ENCODE results near the gene DOCK3.

The DOCK3 gene

GRCh38 chr3:51398595-51399310 lies 724.0 kb downstream of the DOCK3 start:
- DNase-seq (ENCODE audit: low read depth in 2 of 2), result no peak

GRCh38 chr3:51400166-51400565 lies 725.4 kb downstream of the DOCK3 start:
- no peak for DNase-seq (ENCODE audit: low read depth in 2 of 2)

DNA sequence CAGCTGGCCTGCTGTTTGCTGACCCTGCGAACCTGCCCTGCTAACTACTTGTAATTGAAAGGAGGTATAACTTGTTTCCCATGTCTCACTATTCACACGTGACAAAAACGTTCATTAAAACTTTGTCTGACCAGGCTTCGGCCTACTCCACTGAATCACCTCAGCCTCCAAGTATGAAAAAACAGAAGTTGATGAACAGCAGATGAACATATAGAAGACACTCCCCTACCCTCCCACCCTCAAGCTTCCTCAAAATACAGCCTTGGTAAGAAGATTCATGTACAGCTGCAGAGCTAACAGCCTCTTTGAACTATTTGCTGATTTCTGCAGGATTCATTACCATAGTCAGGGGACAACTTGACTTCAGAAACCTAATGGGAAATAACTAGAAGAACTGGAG lies 727.0 kb downstream of the DOCK3 start:
- no peak for DNase-seq (ENCODE audit: low read depth in 2 of 2)

DNA sequence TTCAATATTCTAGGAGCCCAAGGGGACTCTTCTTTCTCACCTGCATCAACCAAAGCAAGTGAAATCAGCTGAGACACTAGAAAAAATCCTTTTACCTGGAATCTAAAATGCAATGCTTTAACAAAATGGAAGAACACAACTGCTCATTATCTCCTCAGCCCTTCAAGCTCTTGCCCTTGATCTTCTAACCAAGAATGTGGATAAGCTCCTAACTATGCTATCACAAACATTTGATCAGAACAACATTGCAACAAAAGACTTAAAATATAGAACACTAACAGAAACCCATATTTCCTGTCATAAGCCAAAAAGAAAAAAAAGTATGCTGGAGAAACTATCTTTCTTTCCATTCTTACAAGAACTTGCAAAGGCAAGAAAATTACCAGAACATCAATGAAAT lies 728.9 kb downstream of the DOCK3 start:
- DNase-seq (ENCODE audit: low read depth in 2 of 2), result no peak

DNA sequence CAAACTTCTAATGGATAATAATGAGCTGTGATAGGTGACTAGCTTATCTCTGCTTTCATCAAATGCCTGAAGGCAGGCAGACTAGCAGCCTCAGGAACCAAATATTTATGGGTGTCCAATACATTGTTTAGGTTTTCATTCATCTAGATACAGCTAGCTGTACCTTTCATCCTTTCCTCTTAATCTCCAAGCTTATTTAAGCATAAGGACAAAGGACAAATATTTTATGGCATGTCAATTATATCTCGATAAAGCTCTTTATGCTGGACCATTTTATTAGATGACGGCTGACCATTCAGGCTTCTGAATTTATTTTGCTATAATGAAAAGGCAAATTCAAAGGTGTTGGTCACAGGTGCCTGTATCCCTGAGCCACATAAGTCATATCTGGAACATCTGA lies 733.3 kb downstream of the DOCK3 start:
- no peak for DNase-seq (ENCODE audit: low read depth in 2 of 2)

DNA sequence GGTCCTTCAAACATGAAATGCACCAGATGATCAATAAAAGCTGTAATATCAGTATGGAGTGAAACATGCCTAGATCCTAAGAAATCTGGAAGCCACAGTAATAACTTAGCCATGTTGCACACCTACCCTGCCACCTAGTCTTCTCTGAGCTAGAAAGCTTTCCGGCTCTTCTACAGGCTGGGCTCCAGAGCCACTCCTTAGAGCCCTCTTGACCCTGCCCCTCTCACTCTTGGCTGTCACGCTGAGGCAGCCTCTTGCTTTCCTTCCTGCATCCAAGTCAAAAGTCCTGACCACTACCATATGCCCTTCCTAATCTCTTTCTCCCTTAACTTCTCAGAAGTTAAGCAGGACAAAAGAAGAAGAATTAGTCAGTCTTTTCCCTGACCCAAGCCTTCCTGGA lies 734.1 kb downstream of the DOCK3 start:
- no peak for DNase-seq (ENCODE audit: low read depth in 2 of 2)

DNA sequence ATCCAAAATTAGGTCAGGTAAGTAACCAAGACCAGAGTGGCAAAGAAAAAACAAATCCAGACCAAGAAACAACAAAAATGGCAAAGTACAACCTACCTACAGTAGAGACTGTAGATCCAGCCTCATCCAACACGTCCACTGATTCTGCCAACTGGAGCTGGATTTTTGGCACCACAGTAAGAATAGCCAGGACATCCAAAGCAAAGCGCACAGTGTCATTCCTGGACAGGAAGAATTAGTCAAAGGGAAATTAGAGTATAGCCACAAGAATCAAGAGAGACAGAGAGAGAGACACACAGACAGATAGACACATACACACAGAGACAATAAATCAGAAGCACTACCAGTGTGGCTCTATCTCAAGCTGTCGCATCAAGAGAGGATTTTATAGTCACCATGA lies 747.5 kb downstream of the DOCK3 start:
- no peak for DNase-seq (ENCODE audit: low read depth in 2 of 2)

DNA sequence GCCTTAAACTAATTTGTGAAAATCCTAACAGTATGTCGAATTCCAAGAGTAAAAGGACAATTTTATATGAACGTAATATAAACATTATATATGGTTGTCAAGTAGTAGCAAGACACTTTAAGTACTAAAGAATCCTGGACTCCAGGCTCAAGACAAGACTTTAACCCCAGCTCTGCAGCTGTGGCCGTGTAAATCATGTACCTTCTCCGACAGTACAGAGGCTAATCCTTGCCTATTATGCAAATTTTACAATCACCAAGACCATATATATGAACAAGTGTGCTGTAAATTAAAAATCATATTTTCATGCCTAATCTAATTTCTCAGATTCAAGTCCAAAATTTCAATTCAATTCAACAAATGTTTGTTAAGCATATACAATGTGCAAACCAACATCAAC lies 752.2 kb downstream of the DOCK3 start:
- no peak for DNase-seq (ENCODE audit: low read depth in 2 of 2)

GRCh38 chr3:51429138-51429537 lies 754.4 kb downstream of the DOCK3 start:
- no peak for DNase-seq (ENCODE audit: low read depth in 2 of 2)
